ENCODE data around the gene C3. TPM values are rescaled to one million over a fixed set of nuclear protein-coding genes. Genes with fewer than 3 reads are reported as not detected.

The C3 gene
- total and polyA plus RNA-seq, 2 of the 13 experiments (the other 11 are each of a cell fraction or from before 2014, with no cell fraction given) = 1,455 to 6,272 TPM

- TF ChIP-seq ARID5B (CRISPR knock-in tag; IDR thresholded peaks at IDR 0.05) = peak; percentile 56
- TF ChIP-seq CEBPB (IDR thresholded peaks at IDR 0.05; ENCODE audit: borderline replicate concordance, low read depth, low read length) = no peak
- 0 out of 2 replicates have a peak, but pooled peaks have one; percentile 29 for TF ChIP-seq NFKBIZ (CRISPR knock-in tag; IDR thresholded peaks at IDR 0.05)
- TF ChIP-seq GPBP1L1 (CRISPR knock-in tag; IDR thresholded peaks at IDR 0.05) = no peak
- no peak for TF ChIP-seq CTCF (CRISPR knock-in tag; IDR thresholded peaks at IDR 0.05)
- no peak for TF ChIP-seq KAT7 (CRISPR knock-in tag; IDR thresholded peaks at IDR 0.05; ENCODE audit: borderline replicate concordance)
- peak; percentile 90 for TF ChIP-seq NR2F6 (IDR thresholded peaks at IDR 0.05)
- peak; percentile 84 for TF ChIP-seq NR2F6 (CRISPR knock-in tag; IDR thresholded peaks at IDR 0.05)
- no peak for TF ChIP-seq ATF7-NPFF (CRISPR knock-in tag; IDR thresholded peaks at IDR 0.05; ENCODE audit: low read depth)
- no peak for TF ChIP-seq SP2 (CRISPR knock-in tag; IDR thresholded peaks at IDR 0.05)
- TF ChIP-seq ZKSCAN8 (CRISPR knock-in tag; IDR thresholded peaks at IDR 0.05; ENCODE audit: borderline replicate concordance) = no peak
- TF ChIP-seq ZNF335 (CRISPR knock-in tag; IDR thresholded peaks at IDR 0.05) = no peak
- TF ChIP-seq ZNF20 (CRISPR knock-in tag; IDR thresholded peaks at IDR 0.05) = no peak
- no peak for TF ChIP-seq ZNF589 (CRISPR knock-in tag; conservative IDR thresholded peaks at IDR 0.05)
- no peak for TF ChIP-seq ATF6 (CRISPR knock-in tag; conservative IDR thresholded peaks at IDR 0.05)
- peak; percentile 83; the same call in 1 of the 2 replicates for TF ChIP-seq ZBTB4 (CRISPR knock-in tag; IDR thresholded peaks at IDR 0.05; ENCODE audit: borderline replicate concordance)
Observed at GRCh38 chr19:6725513-6726231, 5.2 kb upstream of the C3 start (continued).
